Activated T-cell treated with anti-CD3 and anti-CD28 coated beads, Interleukin-2, amount 50 U/mL, for 4 hours (primary cell): ENCODE data around the gene GNPDA1. TPM values are rescaled to one million over a fixed set of nuclear protein-coding genes. Genes with fewer than 3 reads are reported as not detected.
"Not testable (repeated sequence)": the region's sequence is repeated elsewhere in the genome, so short reads cannot be mapped to it uniquely, and the experiment has no call there.

Experiments used
- ATAC-seq, 2 donors: fragments of 200-7000 bp; cut with Tn5 transposase; one replicate each; pipeline ENCODE4 v1.10.0; 2021
- DNase-seq: peaks from one replicate; pipeline ENCODE4 v3.0.0-alpha.2; 2020
- H3K27me3 Mint-ChIP-seq: one replicate; pipeline ENCODE4 v1.8.0; 2021; ENCODE audit warnings: low read depth, mixed read lengths
- H3K36me3 Mint-ChIP-seq: one replicate; pipeline ENCODE4 v1.8.0; 2022; ENCODE audit warnings: mixed read lengths; ENCODE audit not compliant: insufficient read depth
- H3K4me1 Mint-ChIP-seq: one replicate; pipeline ENCODE4 v1.8.0; 2021; ENCODE audit warnings: low read depth, mixed read lengths
- H3K4me3 Mint-ChIP-seq: one replicate; pipeline ENCODE4 v1.8.0; 2021; ENCODE audit warnings: mild to moderate bottlenecking, moderate library complexity, mixed read lengths
- H3K9me3 Mint-ChIP-seq: one replicate; pipeline ENCODE4 v1.8.0; 2021; ENCODE audit warnings: mixed read lengths
- total RNA-seq, 3 donors: library from RNA; stranded (reverse); gene quantifications; one replicate each; pipeline ENCODE4 v1.2.1, GENCODE V29; 2021

GNPDA1 gene
- total RNA-seq, 3 donors from 2014 or later, result 147 to 196 (median 149) TPM

- DNase-seq (no peak), ATAC-seq (no peak)
- no peaks in the 10 kb centered on the region for H3K27me3 Mint-ChIP-seq
- H3K4me3 Mint-ChIP-seq, result no peak overlapping the region
- no peaks in the 10 kb centered on the region for H3K36me3 Mint-ChIP-seq
- H3K9me3 Mint-ChIP-seq, result no peaks in the 10 kb centered on the region
- H3K4me1 Mint-ChIP-seq, result peaks cover 10% of the 10 kb centered on the region
Measured at GRCh38 chr5:142034994-142035393, 22.2 kb upstream of the GNPDA1 start.

- not testable (repeated sequence) for H3K27me3 Mint-ChIP-seq, H3K36me3 Mint-ChIP-seq, H3K9me3 Mint-ChIP-seq, H3K4me3 Mint-ChIP-seq, H3K4me1 Mint-ChIP-seq, DNase-seq, ATAC-seq
Measured at GRCh38 chr5:142033632-142034567, 21.1 kb upstream of the GNPDA1 start.

- no peak for DNase-seq
- H3K4me3 Mint-ChIP-seq, result no peak overlapping the region
- H3K36me3 Mint-ChIP-seq, result no peaks in the 10 kb centered on the region
- ATAC-seq, result no peak
- peaks cover 10% of the 10 kb centered on the region for H3K4me1 Mint-ChIP-seq
- H3K27me3 Mint-ChIP-seq, result no peaks in the 10 kb centered on the region
- no peaks in the 10 kb centered on the region for H3K9me3 Mint-ChIP-seq
Measured at GRCh38 chr5:142032747-142033631, 20.2 kb upstream of the GNPDA1 start.

- Mint-ChIP-seq H3K4me3 (no peak overlapping the region), H3K9me3 (no peaks in the 10 kb centered on the region), H3K4me1 (peaks cover 10% of the 10 kb centered on the region), H3K36me3 (no peaks in the 10 kb centered on the region), H3K27me3 (no peaks in the 10 kb centered on the region)
- ATAC-seq (no peak), DNase-seq (no peak)
Measured at GRCh38 chr5:142032150-142032549, 19.3 kb upstream of the GNPDA1 start.

GRCh38 chr5:142025637-142026036, 12.8 kb upstream of the GNPDA1 start:
- no peaks in the 10 kb centered on the region for H3K9me3 Mint-ChIP-seq
- peak overlapping the region; percentile 86 for H3K4me3 Mint-ChIP-seq
- H3K36me3 Mint-ChIP-seq, result no peaks in the 10 kb centered on the region
- ATAC-seq, result no peak
- DNase-seq, result no peak
- no peaks in the 10 kb centered on the region for H3K27me3 Mint-ChIP-seq
- peaks cover 16% of the 10 kb centered on the region for H3K4me1 Mint-ChIP-seq

- peak; percentile 79 for DNase-seq
- H3K4me1 Mint-ChIP-seq, result peaks cover 21% of the 10 kb centered on the region
- peak; percentile 100 for ATAC-seq
Measured at GRCh38 chr5:142024771-142025304, 12.0 kb upstream of the GNPDA1 start.

GRCh38 chr5:142023836-142024235, 11.0 kb upstream of the GNPDA1 start:
- no peaks in the 10 kb centered on the region for H3K27me3 Mint-ChIP-seq
- no peak overlapping the region for H3K4me3 Mint-ChIP-seq
- ATAC-seq (no peak), DNase-seq (no peak)
- H3K4me1 Mint-ChIP-seq, result peaks cover 23% of the 10 kb centered on the region
- H3K36me3 Mint-ChIP-seq, result no peaks in the 10 kb centered on the region
- peaks cover 3% of the 10 kb centered on the region for H3K9me3 Mint-ChIP-seq

More at GRCh38 chr5:142024771-142025304, 12.0 kb upstream of the GNPDA1 start:
- Mint-ChIP-seq H3K27me3 (no peaks in the 10 kb centered on the region), H3K36me3 (no peaks in the 10 kb centered on the region), H3K4me3 (peak overlapping the region; percentile 86), H3K9me3 (peaks cover 3% of the 10 kb centered on the region)

GRCh38 chr5:142020122-142020659, 7.4 kb upstream of the GNPDA1 start:
- Mint-ChIP-seq H3K36me3 (no peaks in the 10 kb centered on the region), H3K9me3 (peaks cover 3% of the 10 kb centered on the region), H3K4me3 (no peak overlapping the region), H3K4me1 (peaks cover 51% of the 10 kb centered on the region), H3K27me3 (no peaks in the 10 kb centered on the region)
- DNase-seq (no peak), ATAC-seq (no peak)

- Mint-ChIP-seq H3K4me3 (no peak overlapping the region), H3K9me3 (peaks cover 3% of the 10 kb centered on the region), H3K36me3 (no peaks in the 10 kb centered on the region), H3K27me3 (no peaks in the 10 kb centered on the region), H3K4me1 (peaks cover 65% of the 10 kb centered on the region)
- DNase-seq (no peak), ATAC-seq (no peak)
Measured at GRCh38 chr5:142017832-142018427, 5.1 kb upstream of the GNPDA1 start.

GRCh38 chr5:142016556-142016955, 3.7 kb upstream of the GNPDA1 start:
- DNase-seq, result peak; percentile 37
- Mint-ChIP-seq H3K4me1 (peaks cover 72% of the 10 kb centered on the region), H3K4me3 (peak overlapping the region; percentile 86), H3K9me3 (peaks cover 3% of the 10 kb centered on the region), H3K36me3 (no peaks in the 10 kb centered on the region), H3K27me3 (no peaks in the 10 kb centered on the region)
- ATAC-seq, result peak; percentile 64 to 69

GRCh38 chr5:142015781-142016533, 3.1 kb upstream of the GNPDA1 start:
- Mint-ChIP-seq H3K9me3 (peaks cover 3% of the 10 kb centered on the region), H3K4me3 (peak overlapping the region; percentile 86), H3K4me1 (peaks cover 76% of the 10 kb centered on the region), H3K36me3 (no peaks in the 10 kb centered on the region), H3K27me3 (no peaks in the 10 kb centered on the region)
- DNase-seq (peak; percentile 38), ATAC-seq (peak; percentile 66 to 68)

- H3K27me3 Mint-ChIP-seq, result no peaks in the 10 kb centered on the region
- peak; percentile 50 for DNase-seq
- peaks cover 74% of the 10 kb centered on the region for H3K4me1 Mint-ChIP-seq
- no peaks in the 10 kb centered on the region for H3K36me3 Mint-ChIP-seq
- H3K4me3 Mint-ChIP-seq, result peak overlapping the region; percentile 86
- H3K9me3 Mint-ChIP-seq, result no peaks in the 10 kb centered on the region
- peak; percentile 3 to 5 for ATAC-seq
Measured at GRCh38 chr5:142014911-142015584, 2.2 kb upstream of the GNPDA1 start.
